GM19455 (cell line): ENCODE results near the gene MORN1.
"Not testable (repeated sequence)": the region's sequence is repeated elsewhere in the genome, so short reads cannot be mapped to it uniquely, and the experiment has no call there.

Source experiments
- ATAC-seq: cut with Tn5 transposase; IDR thresholded peaks from one replicate; pipeline ENCODE4 v1.9.1; 2021; ENCODE audit not compliant: unreplicated experiment

MORN1 gene

GRCh38 chr1:2296211-2296610 lies 95.1 kb downstream of the MORN1 start:
- ATAC-seq = not testable (repeated sequence)

GRCh38 chr1:2295526-2295925 lies 95.8 kb downstream of the MORN1 start:
- ATAC-seq = no peak

GRCh38 chr1:2294725-2295078 lies 96.7 kb downstream of the MORN1 start:
- ATAC-seq = no peak

GRCh38 chr1:2294033-2294724 lies 97.2 kb downstream of the MORN1 start:
- no peak for ATAC-seq

GRCh38 chr1:2292725-2293450 lies 98.5 kb downstream of the MORN1 start:
- no peak for ATAC-seq

- ATAC-seq = no peak
Measured at GRCh38 chr1:2291577-2291976, 99.8 kb downstream of the MORN1 start.

- ATAC-seq = no peak
Measured at GRCh38 chr1:2290595-2291510, 100.5 kb downstream of the MORN1 start.

GRCh38 chr1:2290171-2290578 lies 101.2 kb downstream of the MORN1 start:
- ATAC-seq = no peak

GRCh38 chr1:2289607-2290006 lies 101.7 kb downstream of the MORN1 start:
- no peak for ATAC-seq

- ATAC-seq = no peak
Measured at GRCh38 chr1:2288816-2289536, 102.4 kb downstream of the MORN1 start.

GRCh38 chr1:2288311-2288710 lies 103.0 kb downstream of the MORN1 start:
- ATAC-seq = no peak

GRCh38 chr1:2287649-2288048 lies 103.7 kb downstream of the MORN1 start:
- no peak for ATAC-seq

- ATAC-seq = no peak
Measured at GRCh38 chr1:2286923-2287322, 104.4 kb downstream of the MORN1 start.

- no peak for ATAC-seq
Measured at GRCh38 chr1:2284932-2285331, 106.4 kb downstream of the MORN1 start.

GRCh38 chr1:2283991-2284895 lies 107.1 kb downstream of the MORN1 start:
- ATAC-seq = no peak

- ATAC-seq = no peak
Measured at GRCh38 chr1:2283371-2283990, 107.9 kb downstream of the MORN1 start.

- no peak for ATAC-seq
Measured at GRCh38 chr1:2282556-2283270, 108.6 kb downstream of the MORN1 start.

- ATAC-seq = no peak
Measured at GRCh38 chr1:2279817-2280216, 111.5 kb downstream of the MORN1 start.

GRCh38 chr1:2279210-2279639 lies 112.1 kb downstream of the MORN1 start:
- no peak for ATAC-seq
